SHP77 treated with DMSO at 0.1 percent for 48 hours (cell line): Measurements from ENCODE around the gene MYO1B.
A peak's percentile ranks its signal among the peaks of the same experiment; 100 is the strongest.

Source experiments
- DNase-seq: peaks from one replicate; lab custom pipeline; 2025; lab: John Stamatoyannopoulos, UW

The MYO1B gene

DNA sequence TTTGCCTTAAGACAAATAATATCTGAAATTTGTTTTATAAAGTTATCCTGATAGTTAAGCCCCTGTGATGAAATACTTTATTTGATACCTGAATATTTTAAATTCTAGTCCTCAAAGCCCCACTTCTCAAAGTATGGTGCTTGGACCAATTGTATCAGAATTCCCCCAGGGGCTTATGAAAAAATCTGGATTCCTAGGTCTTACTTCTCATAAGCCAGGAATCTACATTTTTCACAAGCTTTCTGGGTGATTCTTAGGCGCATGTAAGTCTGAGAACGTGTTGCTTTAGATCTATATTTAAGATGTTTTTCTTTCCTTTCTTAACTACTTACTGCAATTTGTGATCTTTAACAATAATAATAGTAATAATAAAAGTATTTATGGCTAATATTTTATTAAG is 53.1 kb downstream of the MYO1B start:
- DNase-seq = no peak

DNA sequence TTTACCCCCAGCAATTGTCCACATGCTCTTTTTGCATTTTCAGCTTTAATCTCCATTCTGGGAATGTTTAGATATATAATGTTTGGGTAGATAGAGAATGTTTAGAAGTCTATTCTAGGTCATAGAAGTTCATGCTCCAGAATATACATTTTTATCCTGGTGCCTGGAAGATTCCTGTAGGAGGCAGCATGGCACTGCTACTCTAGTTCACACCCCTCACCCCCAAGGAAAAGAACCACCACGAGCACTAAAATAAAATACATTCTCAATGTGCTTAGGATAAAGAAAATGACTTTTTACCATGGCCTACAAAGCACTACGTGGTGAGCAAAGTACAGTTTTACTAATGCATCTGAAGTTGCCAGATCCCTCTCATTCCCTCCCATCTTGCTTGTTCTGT is 53.8 kb downstream of the MYO1B start:
- no peak for DNase-seq

DNA sequence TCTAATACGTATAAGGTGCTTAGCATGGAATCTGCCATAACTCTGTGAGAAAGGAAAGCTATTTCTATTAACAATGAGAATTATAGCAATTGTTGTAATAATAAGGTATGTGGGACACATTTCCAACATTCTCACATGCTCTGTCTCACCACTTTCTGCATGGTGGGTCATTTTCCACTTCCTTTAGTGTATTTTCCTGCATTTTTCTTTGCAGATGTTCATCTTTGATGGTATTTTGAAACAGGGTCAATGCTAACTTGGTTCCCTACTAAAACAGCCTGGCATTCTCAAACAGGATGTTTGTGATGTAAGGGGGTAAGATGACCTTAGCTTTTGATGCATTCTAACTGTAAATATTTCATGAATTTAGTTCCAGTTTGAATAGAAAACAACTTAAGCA is 54.7 kb downstream of the MYO1B start:
- no peak for DNase-seq

DNA sequence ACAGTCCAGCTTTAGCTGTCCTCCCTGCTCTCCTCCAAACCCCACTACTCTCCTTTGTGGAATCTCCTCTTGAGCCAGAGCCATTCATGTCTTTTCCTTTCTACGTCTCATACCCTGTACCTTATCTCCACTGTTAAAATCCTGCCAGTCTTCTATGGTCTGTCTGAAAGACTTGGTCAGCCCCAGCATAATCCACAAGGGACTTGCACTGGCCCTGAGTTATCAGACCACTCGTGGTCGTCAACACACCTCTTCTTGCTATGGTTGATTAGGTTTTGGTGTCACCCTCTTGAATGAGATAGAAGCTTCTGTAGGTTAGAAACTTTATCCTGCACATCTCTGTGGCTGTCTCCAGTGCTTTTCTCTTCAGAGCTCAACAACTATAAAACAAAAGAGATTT is 56.8 kb downstream of the MYO1B start:
- no peak for DNase-seq

DNA sequence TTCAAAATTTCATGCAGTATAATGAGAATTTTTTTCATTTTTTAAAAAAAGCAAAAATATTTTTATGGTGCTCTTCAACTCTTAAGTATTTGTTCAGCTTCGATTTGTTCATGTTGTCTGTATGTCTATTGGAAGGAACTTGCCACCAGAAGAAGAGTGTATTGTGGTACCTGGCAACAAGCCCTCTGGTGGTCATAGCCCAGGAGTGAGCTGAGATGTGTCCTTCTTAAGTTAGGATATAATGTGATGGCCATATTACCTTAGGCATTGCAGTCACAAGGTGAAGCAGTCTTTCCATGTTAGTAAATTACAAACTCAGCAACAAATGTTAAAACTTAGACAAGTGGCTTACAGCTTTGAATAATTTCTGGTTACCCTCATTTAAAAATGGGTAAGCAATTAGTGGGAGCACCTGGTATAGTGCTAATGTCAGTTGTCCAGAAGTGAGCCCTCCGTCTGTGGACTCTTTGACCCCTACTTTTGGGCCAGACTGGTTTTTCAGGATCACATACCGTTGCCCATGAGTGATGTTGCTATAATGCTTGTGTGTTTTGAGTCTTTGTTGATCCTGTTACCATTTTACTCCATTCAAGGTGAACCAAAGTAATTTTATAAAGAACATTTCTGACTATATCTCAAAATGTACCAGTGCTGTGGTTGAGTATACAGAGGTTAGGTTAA is 57.4 kb downstream of the MYO1B start:
- peak; percentile 34 for DNase-seq

DNA sequence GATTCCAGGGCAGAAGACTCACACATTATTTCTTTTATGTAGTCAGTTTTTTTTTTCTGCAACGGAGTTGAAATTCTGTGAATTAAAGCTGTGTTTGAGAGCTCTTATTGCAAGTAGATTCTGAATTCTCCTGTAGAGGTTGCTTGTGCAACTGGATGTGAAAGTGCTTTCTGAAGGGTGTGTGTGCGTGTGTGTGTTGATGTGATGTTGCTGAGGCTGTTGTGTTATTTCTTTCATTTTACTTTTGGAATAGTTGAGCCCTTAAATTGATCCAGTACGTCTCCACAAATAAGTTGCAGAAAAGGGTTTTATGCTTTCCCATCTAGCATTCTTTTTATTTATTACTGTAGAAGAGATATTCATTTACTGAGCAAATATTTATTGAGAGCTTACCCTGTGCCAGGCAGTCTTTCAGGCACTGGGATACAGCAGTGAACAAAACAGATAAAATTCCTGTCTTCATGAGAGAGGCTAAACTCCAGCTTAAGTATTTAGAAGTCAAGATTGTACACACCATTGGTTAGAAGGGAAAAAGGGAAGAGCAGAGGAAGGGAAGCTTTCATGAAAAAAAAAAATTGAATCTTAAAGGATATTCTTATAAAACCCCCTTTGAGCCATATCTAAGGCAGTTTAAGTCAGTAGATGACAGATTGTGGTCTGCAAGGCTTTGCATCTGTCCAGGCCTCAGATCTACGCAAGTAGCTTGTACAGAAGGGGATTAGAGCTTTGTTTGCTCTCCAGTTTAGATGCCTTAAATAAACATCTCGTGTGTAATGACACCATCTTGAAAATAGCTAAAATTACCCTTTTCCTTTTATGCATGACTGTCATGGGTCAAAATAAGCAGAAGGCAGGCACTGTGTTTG is 58.2 kb downstream of the MYO1B start:
- DNase-seq = peak; percentile 80

DNA sequence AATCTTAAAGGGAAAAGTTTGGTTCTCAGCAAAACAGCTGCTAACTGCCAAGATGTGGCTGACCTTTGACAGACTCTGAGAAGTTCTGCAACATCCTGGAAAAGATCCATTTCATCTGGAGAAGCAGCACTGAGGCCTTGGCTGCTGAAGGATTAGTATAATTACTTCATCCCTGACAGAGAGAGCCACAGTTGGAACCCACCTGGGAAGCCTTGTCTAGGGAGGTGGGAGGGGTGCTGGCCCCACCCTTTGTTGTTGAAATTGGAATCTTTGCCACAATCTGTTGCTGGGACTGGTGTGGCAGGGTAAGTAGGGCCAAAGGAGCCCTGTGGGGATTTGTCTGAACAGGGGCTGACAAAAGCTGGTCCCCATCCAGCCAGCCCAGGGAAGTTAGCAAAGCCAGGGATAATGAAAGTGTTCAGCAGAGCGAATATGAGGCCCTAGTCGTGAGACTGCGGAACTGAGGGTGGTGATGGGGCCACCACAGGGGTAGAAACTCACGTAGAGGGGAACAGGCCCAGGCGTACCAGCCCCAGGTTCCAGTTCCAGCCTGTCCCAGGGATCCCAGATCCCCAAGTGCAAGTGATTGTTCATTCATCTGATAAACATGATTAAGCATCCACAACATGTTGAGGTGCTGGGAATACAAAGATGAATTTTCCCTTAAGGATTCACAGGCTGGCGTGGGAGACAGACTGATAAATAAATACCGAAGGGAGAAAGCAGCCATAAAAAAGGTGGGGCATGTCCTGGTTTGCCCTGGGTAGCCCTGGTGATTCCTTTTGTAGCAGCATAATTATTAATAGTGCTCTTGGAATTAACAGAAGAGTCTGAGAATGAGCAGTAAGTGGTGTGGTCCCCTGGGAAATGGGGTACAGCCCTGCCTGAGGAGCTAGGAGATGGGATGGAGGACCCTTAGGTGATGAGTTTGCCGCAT is 60.0 kb downstream of the MYO1B start:
- DNase-seq = no peak

DNA sequence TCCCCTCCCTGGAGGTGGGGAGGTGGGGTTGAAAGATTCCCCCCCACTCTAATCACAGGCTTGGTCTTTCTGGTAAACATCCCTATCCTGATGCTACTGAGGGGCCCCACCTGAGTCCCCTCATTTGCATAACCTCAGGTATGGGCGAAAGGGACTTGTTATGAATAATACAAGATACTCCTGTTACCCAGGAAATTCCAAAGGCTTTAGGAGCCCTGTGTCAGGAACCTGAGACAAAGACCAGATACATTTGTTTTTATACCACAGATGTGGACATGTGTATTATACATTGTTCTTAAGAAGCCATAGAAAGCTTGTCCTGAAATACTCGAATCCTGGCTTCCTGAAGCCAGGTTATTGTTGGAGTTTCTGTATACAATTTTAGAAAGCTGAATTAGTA is 62.8 kb downstream of the MYO1B start:
- DNase-seq = no peak

DNA sequence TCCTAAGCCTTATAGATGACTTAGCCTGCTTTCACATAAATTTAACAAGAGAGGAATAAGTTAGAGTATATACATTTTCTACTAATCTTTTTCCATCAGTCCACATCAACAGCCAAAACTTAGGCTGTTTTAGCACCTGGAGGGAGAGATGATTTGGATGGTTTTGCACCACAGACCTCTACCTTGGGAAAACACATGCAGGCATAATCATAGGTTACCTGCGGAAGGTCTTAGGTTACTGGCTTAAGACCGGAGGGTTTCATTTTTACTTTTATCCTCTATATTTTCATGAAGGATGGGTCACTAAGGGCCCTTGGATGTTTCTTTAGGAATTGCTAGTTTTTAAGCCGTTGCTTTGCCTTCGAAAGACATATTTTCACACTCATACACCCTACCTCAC is 66.0 kb downstream of the MYO1B start:
- DNase-seq = no peak

DNA sequence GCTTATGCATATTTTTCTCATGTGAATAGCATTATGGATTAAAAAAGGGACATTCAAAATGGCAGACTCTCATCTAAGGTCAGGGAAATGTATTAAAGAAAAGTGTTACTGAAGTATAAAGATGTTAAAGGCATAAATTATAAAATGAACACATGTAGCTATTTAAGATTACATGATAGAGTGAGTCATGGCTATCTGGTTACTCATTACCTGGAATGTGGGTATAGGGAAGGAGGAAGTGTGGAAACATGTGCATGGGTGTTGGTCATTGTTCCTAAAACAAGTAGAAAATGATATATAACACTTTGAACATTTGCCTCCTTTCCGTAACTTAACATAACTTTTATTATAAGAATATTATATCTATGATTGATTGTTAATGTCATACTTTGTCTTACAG is 66.4 kb downstream of the MYO1B start:
- DNase-seq = no peak

DNA sequence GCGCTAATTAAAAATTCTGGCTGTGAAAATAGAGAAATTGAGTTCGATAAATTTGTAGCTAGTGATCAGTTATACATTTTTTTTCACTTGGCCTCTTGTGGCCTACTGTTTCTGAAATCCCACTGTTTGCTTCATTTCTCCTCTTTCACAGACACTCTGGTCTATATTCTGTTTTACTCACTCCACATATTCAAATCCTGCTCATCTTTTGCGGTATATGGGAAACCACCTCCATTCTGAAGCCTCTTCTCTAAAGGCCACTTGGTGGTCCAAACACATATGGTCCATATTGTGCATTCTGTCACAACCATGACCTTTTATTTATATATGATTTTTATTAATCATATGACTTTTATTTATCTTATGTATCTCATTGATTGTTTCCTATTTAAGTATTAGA is 67.0 kb downstream of the MYO1B start:
- no peak for DNase-seq

DNA sequence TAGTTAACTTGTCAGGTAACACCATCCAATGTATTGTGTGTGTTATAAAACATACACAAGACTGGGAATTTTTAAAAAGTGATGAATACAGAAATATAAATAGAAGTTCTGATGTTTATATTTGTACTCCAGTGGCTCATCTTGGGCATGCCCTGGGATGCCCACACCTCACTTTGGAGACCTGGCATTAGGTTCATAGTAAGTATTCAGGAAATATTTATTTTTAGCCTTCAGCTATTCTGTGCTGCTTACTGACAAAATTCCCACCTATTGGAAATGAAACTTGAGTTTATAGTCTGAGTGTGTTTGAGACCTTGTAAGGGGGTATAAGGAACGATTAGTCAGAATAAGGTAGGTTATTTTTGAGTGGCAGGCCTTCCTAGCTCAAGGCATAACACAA is 67.5 kb downstream of the MYO1B start:
- no peak for DNase-seq

DNA sequence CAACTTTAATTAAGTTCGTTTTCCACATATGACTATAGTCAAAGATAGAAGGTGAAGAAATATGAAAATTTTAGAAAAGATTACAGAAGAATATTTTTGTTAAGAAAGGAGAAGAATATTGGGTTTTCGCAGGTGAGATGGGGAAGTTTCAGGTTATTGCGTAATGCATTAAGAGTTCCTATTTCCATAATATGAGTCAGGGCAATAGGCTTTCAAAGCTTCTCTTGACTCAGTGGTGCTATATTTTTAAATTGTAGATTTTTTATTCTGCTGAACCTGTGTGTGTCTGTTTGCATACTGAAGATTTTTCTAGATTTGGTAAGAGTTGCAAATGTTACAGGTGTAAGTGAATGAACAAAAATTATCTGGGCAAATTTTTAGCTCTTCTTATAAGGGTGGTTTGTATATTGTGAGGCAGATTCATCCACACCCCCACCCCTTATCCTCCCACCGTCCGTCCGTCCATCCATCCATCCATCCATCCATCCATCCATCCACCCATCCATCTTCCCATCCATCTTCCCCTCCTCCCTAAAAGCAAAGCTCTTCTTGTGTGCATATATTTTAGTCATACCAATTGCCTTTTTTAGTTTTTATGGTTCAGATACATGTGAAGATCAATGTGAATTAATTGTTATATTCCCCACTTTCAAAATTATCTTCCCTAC is 69.6 kb downstream of the MYO1B start:
- DNase-seq = no peak

DNA sequence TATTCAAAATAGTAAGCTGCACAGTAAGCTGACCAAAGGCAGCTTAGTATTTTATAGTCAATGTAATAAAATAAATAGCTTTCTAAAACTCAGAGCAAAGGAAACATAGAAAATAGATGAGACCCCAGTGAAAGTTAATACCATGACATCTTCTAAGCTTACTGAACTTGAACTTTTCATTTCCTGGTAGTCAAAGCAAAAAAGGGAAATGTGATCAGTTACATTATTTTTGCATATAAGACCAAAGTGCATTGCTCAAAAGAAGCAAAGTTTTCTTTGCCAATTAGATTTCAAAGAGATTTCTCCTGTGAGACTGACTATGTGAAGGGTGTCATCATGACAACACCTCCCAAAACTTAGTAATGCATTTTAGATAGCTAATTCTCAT is 70.2 kb downstream of the MYO1B start:
- DNase-seq = no peak

DNA sequence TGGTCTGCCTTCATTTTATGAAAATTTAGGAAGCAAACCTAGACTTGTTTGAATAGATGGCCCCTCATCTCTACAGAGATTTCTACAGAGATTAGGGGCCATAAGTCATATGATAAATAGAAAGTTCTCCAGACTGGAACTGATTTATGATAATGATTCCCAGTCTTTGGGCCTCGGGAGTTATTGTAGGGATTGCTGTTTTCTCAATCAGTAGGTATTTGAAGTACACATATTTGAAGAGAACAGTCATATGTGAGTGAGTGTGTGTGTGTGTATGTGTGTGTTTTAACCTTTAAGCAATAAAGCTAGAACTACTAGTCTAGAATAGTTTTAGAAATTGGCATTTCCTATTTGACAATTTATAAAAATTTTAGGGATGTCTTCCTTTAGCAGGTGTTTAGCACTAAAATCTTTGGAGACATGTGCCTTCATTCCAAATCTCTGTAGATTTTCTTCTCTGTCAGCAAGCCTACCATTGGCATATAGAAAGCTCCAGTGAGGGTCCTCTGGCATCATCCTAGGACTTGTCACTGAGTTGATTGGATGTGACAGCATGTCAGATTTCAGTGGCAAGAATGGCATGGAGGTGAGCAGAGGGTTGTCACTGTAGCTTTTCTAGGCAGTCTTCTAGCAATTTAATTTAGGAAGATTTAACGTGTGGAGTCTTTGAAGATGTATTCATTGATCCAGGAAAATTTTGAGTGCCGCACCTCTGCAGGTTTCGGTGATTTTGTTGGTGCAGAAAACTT is 71.2 kb downstream of the MYO1B start:
- no peak for DNase-seq

DNA sequence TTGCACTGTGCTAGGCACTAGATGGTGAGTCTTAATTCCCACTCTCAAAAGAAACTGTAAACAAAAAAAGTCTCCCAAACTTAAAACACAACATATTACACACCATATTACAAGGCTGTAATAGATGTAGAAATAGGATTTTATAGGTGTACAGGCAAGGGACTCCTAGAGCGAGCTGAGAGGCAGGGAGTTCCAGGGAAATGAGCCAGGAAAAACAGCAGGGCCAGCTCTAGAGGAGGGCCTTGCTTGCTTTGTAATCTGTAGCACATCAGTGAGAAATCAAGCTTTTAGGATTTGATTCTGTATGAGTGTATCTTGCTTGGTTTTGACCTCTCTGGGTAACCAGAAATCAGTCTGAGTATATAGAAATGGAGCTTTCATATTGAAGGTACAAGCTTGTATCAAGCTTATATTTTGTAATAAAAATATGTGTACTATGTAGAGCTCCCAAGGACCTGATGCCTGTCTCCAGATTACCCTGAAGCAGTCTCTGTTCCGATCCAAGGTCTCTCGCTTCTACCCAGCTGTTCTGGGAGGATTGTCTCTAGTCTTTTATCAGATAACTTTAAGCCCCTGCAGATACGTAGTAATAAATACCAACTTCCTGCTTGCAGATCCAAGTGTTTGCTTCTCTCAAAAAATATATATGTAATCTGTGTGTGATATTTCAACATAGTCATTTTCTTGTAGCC is 73.0 kb downstream of the MYO1B start:
- no peak for DNase-seq

DNA sequence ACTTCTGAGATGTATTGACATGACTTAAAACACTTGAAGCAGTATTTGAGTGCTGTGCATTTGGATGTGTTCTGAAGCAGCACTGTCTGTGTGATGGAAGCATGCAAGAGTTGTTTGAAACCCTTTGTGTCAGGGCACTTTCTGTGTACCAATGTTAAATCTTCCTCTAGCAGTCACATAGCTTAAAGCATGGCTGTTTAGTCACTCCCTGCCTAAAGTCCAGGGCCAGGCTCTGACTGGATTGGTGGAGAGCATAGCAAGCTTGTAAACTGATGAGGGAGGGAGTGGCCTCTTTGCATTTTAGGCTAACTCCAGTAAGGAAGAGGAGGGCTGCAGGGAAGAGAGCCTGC is 73.5 kb downstream of the MYO1B start:
- no peak for DNase-seq

DNA sequence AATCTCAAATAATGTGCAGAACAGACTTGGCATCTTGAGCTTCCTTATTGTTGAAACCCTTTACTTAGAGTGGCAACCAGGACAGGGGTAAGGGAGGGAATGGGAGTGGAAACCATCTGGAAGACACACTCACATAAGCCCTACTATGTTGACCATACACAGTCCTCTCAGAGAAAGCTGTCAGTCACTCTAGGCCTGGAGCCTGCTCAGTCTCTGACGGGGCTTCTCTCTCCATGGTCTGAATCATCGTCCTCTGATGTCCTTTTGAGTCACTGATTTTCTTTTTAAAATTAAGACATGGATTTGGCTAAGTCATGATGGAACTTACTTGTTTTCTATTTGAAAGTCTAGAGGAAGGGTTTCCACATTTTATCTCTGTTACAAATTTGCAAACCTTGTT is 74.0 kb downstream of the MYO1B start:
- DNase-seq = no peak

DNA sequence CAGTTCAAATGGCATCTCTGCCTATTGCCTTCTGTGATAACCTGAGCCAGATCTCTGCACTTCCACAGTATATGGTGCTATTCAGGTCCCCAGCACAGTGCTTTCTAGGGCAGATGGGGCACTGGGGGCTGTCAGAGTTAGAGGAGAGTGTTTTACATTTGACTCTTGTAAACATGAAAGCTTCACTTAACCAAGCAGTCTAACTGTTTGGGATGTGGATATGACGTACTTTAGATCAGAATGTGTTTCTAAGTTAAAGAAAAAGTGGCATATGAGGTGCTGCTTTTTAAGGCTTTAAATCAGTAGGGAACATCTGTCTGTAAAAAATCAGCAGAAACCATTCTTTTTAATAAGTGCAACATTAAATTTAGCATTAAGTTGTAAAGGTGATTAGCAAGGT is 75.7 kb downstream of the MYO1B start:
- DNase-seq = no peak

DNA sequence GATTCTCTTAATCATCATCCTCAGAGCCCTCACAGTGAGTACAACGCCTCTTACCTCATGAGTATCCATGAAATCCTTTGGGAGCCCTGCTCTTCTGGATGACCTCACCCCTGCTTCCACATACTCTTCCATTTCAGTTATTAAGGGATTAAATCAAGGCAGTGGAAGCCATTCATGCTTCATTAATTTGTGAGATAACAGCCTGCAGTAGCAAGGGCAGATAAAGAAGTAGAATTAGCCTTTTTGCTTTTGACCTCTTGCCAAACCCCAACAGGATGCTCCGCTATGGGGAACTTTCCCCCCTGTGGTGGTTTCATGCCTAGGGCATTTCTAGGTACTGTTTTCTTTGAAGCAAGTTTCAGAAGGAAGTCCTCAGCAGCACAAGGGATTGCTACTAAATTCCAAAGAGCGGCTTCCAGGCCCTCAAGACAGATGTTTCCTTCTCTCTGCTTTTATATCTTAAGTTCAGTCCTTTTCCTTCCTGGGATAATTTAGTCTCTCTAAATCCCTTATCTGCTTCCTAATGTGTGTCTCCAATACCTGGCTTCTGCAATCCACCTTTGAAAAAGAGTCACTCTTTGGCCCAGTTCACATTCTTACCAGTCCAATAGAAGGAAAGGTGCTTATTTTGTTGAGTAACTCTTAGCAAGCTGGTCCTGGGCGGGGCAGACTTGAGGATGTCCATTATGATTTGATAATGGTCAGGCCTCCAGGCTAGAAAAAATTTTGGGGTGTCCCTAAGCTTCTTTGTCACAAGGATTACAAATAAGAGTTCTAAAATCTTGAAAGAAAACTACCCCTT is 76.9 kb downstream of the MYO1B start:
- no peak for DNase-seq
